HG03025 (cell line): ENCODE data around the gene TCF7L1.
"Not testable (repeated sequence)": the region's sequence is repeated elsewhere in the genome, so short reads cannot be mapped to it uniquely, and the experiment has no call there.

Experiments used
- ATAC-seq: cut with Tn5 transposase; IDR thresholded peaks from one replicate; pipeline ENCODE4 v1.9.1; 2021; ENCODE audit warnings: mild to moderate bottlenecking, moderate library complexity; ENCODE audit not compliant: unreplicated experiment, low FRiP score

TCF7L1 gene

DNA sequence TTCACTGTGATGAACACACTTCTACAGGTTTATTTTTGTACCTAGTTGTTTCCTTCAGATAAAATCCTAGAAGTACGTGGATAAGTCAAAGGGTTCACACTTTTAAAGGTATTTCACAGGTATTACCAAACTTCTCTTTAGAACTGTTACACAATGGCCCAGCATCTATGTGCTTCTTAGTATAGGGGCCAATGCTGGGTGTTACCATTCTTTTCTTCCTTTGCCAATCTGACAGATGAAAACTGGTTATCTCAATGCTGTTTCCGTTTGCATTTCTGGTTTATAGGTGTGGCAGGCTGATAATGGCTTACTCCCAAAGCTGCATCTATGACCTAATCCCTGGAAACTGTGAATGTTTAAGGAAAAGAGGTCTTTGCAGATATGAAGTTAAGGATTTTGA, 2.8 kb upstream of the TCF7L1 start:
- no peak for ATAC-seq

- ATAC-seq, result no peak
Measured at GRCh38 chr2:85131116-85131515, 2.1 kb upstream of the TCF7L1 start.

- ATAC-seq, result no peak
Measured at GRCh38 chr2:85132397-85132796, 795 bp upstream of the TCF7L1 start.

DNA sequence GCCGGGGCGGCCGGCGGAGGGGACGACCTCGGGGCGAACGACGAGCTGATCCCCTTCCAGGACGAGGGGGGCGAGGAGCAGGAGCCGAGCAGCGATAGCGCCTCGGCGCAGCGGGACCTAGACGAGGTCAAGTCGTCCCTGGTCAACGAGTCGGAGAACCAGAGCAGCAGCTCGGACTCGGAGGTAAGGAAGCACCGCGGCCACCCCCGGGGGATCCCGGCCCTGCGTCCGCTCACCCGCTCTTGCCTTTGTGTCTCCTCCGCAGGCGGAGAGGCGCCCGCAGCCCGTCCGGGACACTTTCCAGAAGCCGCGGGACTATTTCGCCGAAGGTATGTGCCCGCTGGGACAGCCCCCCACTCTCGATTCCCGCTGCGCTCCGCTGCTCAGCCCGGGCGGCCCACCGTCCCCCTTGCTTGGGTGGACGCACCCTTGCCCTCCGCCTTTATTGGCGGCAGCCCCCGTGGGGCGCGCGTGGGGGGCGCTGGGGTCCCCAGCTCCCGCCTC, 611 bp downstream of the TCF7L1 start:
- no peak for ATAC-seq

GRCh38 chr2:85134255-85134895, 1.2 kb downstream of the TCF7L1 start:
- ATAC-seq, result no peak

DNA sequence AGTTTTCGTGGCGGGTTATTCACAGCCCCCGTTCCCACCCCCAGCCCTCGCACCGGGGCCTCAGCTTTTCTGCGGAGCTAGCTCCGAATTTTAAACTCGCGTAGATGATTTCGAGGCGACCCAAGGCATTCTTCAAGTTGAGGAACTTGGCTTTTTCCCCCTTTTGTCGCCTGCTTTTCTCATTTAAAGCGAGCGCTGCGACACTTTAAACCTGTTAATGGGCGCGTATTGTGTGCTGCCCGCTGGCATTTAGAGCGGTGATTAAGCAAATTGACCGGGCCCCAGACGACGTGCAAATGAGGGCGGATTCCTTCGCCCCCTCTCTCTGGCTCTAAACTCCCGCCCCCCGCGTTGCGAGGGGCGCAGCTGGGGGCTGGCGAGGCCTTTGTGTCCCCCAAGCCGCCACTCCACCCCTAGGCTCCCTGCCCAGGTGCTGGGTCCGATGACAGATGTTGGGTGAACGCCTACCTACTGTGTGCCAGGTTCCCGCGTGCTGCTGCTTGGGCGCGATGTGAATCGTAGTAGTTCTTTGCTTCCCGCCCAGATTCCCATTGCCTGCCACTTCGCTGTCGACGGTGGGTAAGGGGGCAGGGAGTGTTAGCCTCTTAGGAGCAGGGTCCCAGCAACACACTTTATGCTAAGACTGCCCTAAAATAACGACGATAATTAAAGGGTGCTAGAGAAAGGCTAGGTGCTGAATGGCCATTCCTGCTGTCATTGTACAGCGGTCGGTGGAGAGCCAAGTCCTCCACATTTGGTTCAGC, 1.9 kb downstream of the TCF7L1 start:
- ATAC-seq, result no peak

DNA sequence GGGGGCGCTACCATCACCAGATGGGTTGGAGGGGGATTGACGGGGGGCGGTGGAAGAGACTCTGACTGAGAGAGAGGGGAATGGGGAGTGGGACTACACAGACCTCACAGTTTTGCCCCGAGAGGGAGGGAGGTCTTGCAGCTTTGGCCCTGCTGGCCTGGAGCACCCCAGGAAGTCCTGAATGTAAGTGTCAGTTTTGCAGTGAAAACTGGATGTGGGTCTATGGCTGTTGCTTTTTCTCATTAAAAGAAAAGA, 2.4 kb downstream of the TCF7L1 start:
- ATAC-seq, result no peak

DNA sequence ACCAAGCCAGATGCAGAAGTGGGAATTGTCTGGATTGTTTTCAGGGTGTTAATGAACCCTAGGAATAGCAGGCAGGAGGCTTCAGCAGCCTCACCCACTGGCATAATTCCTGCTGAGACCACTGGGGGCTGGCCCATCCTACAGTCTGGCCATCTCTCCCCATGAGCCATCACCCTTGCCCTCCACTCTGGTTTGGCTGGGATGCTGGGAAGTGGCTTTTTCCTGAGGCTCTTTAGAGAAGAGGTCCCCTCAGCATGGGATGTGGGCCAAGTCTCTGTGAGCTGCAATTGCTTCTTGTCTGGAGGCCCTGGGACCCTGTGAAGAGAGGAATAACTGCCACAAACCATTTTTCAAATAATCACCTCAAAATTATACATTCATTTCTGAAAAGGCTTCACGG, 4.0 kb downstream of the TCF7L1 start:
- no peak for ATAC-seq

DNA sequence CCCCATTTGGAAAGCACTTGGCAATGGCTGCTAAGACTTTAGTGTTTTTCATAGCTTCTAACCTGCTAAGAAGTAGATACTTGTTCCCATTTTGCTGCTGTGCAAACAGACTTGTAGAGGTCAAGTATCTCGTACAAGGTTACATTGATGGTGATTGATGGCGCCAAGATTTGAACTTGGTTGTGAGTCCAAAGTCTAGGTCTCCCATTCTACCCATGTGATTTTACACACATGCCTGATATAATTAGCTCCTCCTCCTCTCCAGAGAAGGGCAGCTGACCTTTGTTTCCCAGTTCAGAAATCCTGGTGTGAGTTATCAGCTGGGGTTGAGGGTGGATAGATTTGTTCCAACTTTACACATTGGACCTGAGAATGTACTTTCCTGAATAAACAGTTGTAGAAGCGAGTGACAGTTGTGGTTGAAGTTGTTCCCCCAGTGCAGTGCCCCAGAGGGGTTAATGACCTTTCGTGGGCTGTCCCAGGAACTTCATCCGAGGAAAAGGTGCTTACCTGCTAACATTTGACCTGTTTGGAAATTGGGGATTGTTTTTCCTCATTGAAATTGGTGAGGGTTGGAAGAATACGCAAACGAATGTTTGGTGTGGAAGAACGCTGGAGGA, 10.4 kb downstream of the TCF7L1 start:
- ATAC-seq, result no peak

- no peak for ATAC-seq
Measured at GRCh38 chr2:85145116-85145820, 12.1 kb downstream of the TCF7L1 start.

- no peak for ATAC-seq
Measured at GRCh38 chr2:85148190-85148589, 15.0 kb downstream of the TCF7L1 start.

DNA sequence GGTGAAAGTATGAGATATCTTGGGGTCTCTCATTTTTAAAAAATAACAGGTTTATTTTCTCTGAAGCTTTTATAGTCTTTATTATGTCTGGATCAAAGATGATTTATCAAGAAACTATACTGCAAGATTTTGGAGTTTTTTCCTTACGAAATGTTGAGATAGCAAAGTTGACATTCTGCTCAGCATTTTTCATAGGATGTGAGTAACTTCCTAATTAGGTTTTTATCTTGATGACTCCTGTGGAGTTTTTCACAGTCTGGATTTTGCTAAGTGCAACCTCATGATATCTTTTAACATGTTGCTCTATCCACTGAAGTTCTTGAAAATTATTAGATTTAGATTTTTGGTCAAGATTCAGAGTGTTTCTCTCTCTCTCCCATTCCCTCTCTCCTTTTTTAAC, 17.8 kb downstream of the TCF7L1 start:
- no peak for ATAC-seq

GRCh38 chr2:85152895-85153294, 19.7 kb downstream of the TCF7L1 start:
- ATAC-seq, result no peak

DNA sequence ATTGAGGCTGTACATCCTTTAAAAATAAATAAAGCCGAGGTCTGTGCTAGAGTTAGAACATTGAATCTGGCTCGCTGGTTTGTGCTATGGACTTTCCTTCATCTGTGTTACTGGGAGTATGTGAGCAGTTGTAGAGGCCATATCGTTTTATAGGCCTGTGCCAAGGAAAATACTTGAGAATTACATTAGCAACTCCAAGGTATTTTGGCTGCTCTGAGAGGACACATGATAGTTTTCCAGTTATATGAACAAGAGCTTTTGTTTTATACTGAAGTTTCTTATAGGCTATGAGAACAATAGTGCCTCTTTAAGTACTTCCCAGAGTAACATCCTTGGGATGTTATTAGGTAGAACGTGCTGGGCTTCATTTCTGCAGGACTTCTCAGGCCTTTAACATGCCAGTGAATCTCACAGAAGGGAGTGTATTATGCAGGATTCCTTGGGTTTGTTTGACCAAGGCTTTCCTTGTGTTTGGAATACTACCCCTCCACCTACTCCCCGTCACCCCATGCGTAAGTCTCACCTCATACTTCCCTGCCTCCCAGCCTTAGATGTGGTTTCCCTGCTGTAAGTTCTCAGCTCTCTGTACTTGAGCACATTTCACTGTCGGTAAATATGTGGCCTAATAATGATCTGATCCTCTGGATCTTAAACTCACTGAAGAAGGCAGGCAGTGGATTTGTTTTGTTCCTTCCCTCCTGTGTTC, 21.0 kb downstream of the TCF7L1 start:
- ATAC-seq, result no peak

GRCh38 chr2:85155082-85155481, 21.9 kb downstream of the TCF7L1 start:
- ATAC-seq, result not testable (repeated sequence)

DNA sequence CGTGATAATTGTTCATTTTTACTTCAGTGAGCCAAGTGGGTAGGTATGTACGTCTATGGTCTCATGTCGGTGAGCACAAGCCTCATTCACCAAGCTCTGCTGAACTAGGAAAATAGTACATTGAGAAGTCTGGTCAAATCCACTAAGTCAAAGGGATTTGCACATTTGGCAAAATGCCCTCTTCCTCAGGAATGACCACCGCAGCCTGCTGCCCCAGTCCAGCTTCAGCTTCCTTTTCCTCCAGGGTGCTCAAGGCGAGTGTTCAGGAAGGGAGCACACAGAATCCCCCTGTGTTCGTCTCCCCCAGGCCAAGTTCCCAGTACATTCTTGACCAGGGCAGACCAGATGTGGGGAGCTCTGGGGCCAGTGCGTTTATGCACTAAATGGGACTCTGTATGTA, 23.0 kb downstream of the TCF7L1 start:
- no peak for ATAC-seq

DNA sequence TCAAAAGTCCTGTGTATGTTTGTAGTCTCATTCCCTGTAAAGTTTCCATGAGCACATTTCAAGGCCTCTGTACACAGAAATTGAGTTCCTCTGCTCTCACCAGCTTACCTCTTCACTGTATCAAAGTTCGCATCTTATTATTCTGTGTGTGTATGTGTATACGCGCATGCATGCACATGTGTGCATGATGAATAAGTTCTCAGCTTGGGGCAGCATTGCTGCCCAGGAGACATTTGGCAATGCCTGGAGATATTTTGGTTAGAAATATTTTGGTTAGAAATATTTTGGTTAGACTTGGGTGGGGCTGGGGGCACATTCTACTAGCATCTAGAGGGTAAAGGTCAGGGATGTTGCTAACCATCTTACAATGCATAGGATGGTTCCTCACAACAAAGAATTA, 23.4 kb downstream of the TCF7L1 start:
- ATAC-seq, result no peak

GRCh38 chr2:85157345-85157744, 24.2 kb downstream of the TCF7L1 start:
- ATAC-seq, result no peak

- ATAC-seq, result no peak
Measured at GRCh38 chr2:85158559-85159273, 25.5 kb downstream of the TCF7L1 start.

DNA sequence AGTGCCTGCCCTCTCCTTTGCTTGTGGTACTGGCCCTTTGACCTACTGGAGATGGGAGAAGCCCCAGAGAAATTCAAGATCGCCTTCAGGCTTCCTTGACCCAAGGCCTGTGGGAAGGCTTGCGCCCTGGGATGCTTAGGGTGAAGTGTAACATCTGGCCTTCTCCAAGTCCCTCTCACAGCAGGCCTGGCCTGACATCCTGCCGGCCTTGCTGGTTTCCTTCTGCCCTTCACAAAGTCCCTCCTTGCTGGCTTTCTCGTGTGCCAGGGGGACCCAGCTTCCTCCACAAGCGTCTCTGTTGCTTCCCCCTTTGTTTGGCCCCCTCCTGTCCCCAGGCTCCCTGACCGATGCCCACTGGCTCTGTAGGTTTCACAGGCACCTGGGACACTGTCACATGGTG, 26.4 kb downstream of the TCF7L1 start:
- ATAC-seq, result no peak
